Activated naive CD8-positive, alpha-beta T cell treated with anti-CD3 and anti-CD28 coated beads for 36 hours (primary cell): Measurements from ENCODE around the gene ETV6. TPM values are rescaled to one million over a fixed set of nuclear protein-coding genes. Genes with fewer than 3 reads are reported as not detected.
"Not testable (repeated sequence)": the region's sequence is repeated elsewhere in the genome, so short reads cannot be mapped to it uniquely, and the experiment has no call there.

Source experiments
- DNase-seq: peaks from one replicate; pipeline ENCODE4 v3.0.0; 2021
- H3K27ac Mint-ChIP-seq: one replicate; pipeline ENCODE4 v1.8.0; 2022; ENCODE audit warnings: mild to moderate bottlenecking, moderate library complexity, mixed read lengths
- H3K27me3 Mint-ChIP-seq: one replicate; pipeline ENCODE4 v1.8.0; 2022; ENCODE audit warnings: mild to moderate bottlenecking, mixed read lengths
- H3K36me3 Mint-ChIP-seq: one replicate; pipeline ENCODE4 v1.8.0; 2021; ENCODE audit warnings: mild to moderate bottlenecking, mixed read lengths
- H3K4me1 Mint-ChIP-seq: one replicate; pipeline ENCODE4 v1.8.0; 2021; ENCODE audit warnings: mixed read lengths
- H3K4me3 Mint-ChIP-seq: one replicate; pipeline ENCODE4 v1.8.0; 2022; ENCODE audit warnings: mild to moderate bottlenecking, moderate library complexity, mixed read lengths
- H3K9me3 Mint-ChIP-seq: one replicate; pipeline ENCODE4 v1.8.0; 2022; ENCODE audit warnings: mixed read lengths
- total RNA-seq, 2 experiments: library from RNA; stranded (reverse); gene quantifications; one replicate each; pipeline ENCODE4 v1.2.3, GENCODE V29; 2021

The ETV6 gene
- total RNA-seq, 2 experiments from 2014 or later: 21.6 to 23.7 TPM

- no peak overlapping the region for H3K4me3 Mint-ChIP-seq
- H3K27ac Mint-ChIP-seq: no peak overlapping the region
- H3K9me3 Mint-ChIP-seq: no peaks in the 10 kb centered on the region
- H3K4me1 Mint-ChIP-seq: peaks cover 32% of the 10 kb centered on the region
- no peak for DNase-seq
- H3K36me3 Mint-ChIP-seq: peaks cover 2% of the 10 kb centered on the region
- no peaks in the 10 kb centered on the region for H3K27me3 Mint-ChIP-seq
These were observed 23.1 kb downstream of the ETV6 start for GRCh38 chr12:11672256-11673191.

GRCh38 chr12:11673666-11674461 is 24.4 kb downstream of the ETV6 start:
- no peak overlapping the region for H3K4me3 Mint-ChIP-seq
- peaks cover 6% of the 10 kb centered on the region for H3K36me3 Mint-ChIP-seq
- no peak overlapping the region for H3K27ac Mint-ChIP-seq
- H3K9me3 Mint-ChIP-seq: no peaks in the 10 kb centered on the region
- no peak for DNase-seq
- no peaks in the 10 kb centered on the region for H3K27me3 Mint-ChIP-seq
- H3K4me1 Mint-ChIP-seq: peaks cover 24% of the 10 kb centered on the region

GRCh38 chr12:11674894-11675390 is 25.5 kb downstream of the ETV6 start:
- peaks cover 4% of the 10 kb centered on the region for H3K36me3 Mint-ChIP-seq
- no peaks in the 10 kb centered on the region for H3K27me3 Mint-ChIP-seq
- DNase-seq: no peak
- H3K9me3 Mint-ChIP-seq: no peaks in the 10 kb centered on the region
- peaks cover 21% of the 10 kb centered on the region for H3K4me1 Mint-ChIP-seq
- no peak overlapping the region for H3K4me3 Mint-ChIP-seq
- no peak overlapping the region for H3K27ac Mint-ChIP-seq

- peaks cover 4% of the 10 kb centered on the region for H3K36me3 Mint-ChIP-seq
- no peaks in the 10 kb centered on the region for H3K27me3 Mint-ChIP-seq
- no peak overlapping the region for H3K4me3 Mint-ChIP-seq
- H3K9me3 Mint-ChIP-seq: no peaks in the 10 kb centered on the region
- H3K4me1 Mint-ChIP-seq: peaks cover 20% of the 10 kb centered on the region
- DNase-seq: no peak
- H3K27ac Mint-ChIP-seq: no peak overlapping the region
These were observed 26.6 kb downstream of the ETV6 start for GRCh38 chr12:11676052-11676451.

GRCh38 chr12:11677093-11677492 is 27.6 kb downstream of the ETV6 start:
- H3K36me3 Mint-ChIP-seq: peaks cover 10% of the 10 kb centered on the region
- peaks cover 17% of the 10 kb centered on the region for H3K4me1 Mint-ChIP-seq
- no peak overlapping the region for H3K4me3 Mint-ChIP-seq
- no peak overlapping the region for H3K27ac Mint-ChIP-seq
- DNase-seq: no peak
- H3K27me3 Mint-ChIP-seq: no peaks in the 10 kb centered on the region
- H3K9me3 Mint-ChIP-seq: peaks cover 3% of the 10 kb centered on the region

- no peak overlapping the region for H3K27ac Mint-ChIP-seq
- peaks cover 3% of the 10 kb centered on the region for H3K9me3 Mint-ChIP-seq
- H3K4me3 Mint-ChIP-seq: no peak overlapping the region
- no peaks in the 10 kb centered on the region for H3K27me3 Mint-ChIP-seq
- H3K36me3 Mint-ChIP-seq: peaks cover 14% of the 10 kb centered on the region
- DNase-seq: no peak
- peaks cover 14% of the 10 kb centered on the region for H3K4me1 Mint-ChIP-seq
These were observed 28.3 kb downstream of the ETV6 start for GRCh38 chr12:11677752-11678151.

GRCh38 chr12:11678781-11679180 is 29.3 kb downstream of the ETV6 start:
- Mint-ChIP-seq H3K9me3 (peaks cover 3% of the 10 kb centered on the region), H3K4me3 (no peak overlapping the region), H3K4me1 (peaks cover 14% of the 10 kb centered on the region), H3K27ac (no peak overlapping the region), H3K36me3 (peaks cover 14% of the 10 kb centered on the region), H3K27me3 (no peaks in the 10 kb centered on the region)
- no peak for DNase-seq

GRCh38 chr12:11681207-11681606 is 31.7 kb downstream of the ETV6 start:
- H3K9me3 Mint-ChIP-seq: peaks cover 3% of the 10 kb centered on the region
- H3K27me3 Mint-ChIP-seq: no peaks in the 10 kb centered on the region
- peaks cover 14% of the 10 kb centered on the region for H3K36me3 Mint-ChIP-seq
- H3K4me3 Mint-ChIP-seq: no peak overlapping the region
- no peak for DNase-seq
- H3K27ac Mint-ChIP-seq: no peak overlapping the region
- peaks cover 9% of the 10 kb centered on the region for H3K4me1 Mint-ChIP-seq

GRCh38 chr12:11681695-11682094 is 32.2 kb downstream of the ETV6 start:
- H3K4me1 Mint-ChIP-seq, H3K9me3 Mint-ChIP-seq, H3K4me3 Mint-ChIP-seq, DNase-seq, H3K27me3 Mint-ChIP-seq, H3K27ac Mint-ChIP-seq: not testable (repeated sequence)
- H3K36me3 Mint-ChIP-seq: peaks cover 14% of the 10 kb centered on the region

- H3K27me3 Mint-ChIP-seq: no peaks in the 10 kb centered on the region
- H3K36me3 Mint-ChIP-seq: peaks cover 11% of the 10 kb centered on the region
- H3K4me1 Mint-ChIP-seq: peaks cover 11% of the 10 kb centered on the region
- peaks cover 3% of the 10 kb centered on the region for H3K9me3 Mint-ChIP-seq
- no peak overlapping the region for H3K27ac Mint-ChIP-seq
- H3K4me3 Mint-ChIP-seq: no peak overlapping the region
- no peak for DNase-seq
These were observed 34.9 kb downstream of the ETV6 start for GRCh38 chr12:11684393-11684792.

- no peaks in the 10 kb centered on the region for H3K27me3 Mint-ChIP-seq
- no peak for DNase-seq
- no peak overlapping the region for H3K27ac Mint-ChIP-seq
- H3K4me3 Mint-ChIP-seq: no peak overlapping the region
- peaks cover 11% of the 10 kb centered on the region for H3K4me1 Mint-ChIP-seq
- H3K36me3 Mint-ChIP-seq: peaks cover 11% of the 10 kb centered on the region
- peaks cover 3% of the 10 kb centered on the region for H3K9me3 Mint-ChIP-seq
These were observed 35.3 kb downstream of the ETV6 start for GRCh38 chr12:11684811-11685210.

- Mint-ChIP-seq H3K27me3 (no peaks in the 10 kb centered on the region), H3K36me3 (peaks cover 14% of the 10 kb centered on the region), H3K9me3 (peaks cover 3% of the 10 kb centered on the region), H3K4me1 (peaks cover 15% of the 10 kb centered on the region), H3K27ac (no peak overlapping the region), H3K4me3 (no peak overlapping the region)
- DNase-seq: no peak
These were observed 35.8 kb downstream of the ETV6 start for GRCh38 chr12:11685316-11685715.

- no peak for DNase-seq
- peaks cover 15% of the 10 kb centered on the region for H3K36me3 Mint-ChIP-seq
- H3K9me3 Mint-ChIP-seq: peaks cover 3% of the 10 kb centered on the region
- no peak overlapping the region for H3K4me3 Mint-ChIP-seq
- H3K4me1 Mint-ChIP-seq: peaks cover 16% of the 10 kb centered on the region
- no peaks in the 10 kb centered on the region for H3K27me3 Mint-ChIP-seq
- H3K27ac Mint-ChIP-seq: no peak overlapping the region
These were observed 36.2 kb downstream of the ETV6 start for GRCh38 chr12:11685716-11686115.

- peaks cover 3% of the 10 kb centered on the region for H3K9me3 Mint-ChIP-seq
- peaks cover 16% of the 10 kb centered on the region for H3K4me1 Mint-ChIP-seq
- no peak for DNase-seq
- H3K27ac Mint-ChIP-seq: no peak overlapping the region
- no peak overlapping the region for H3K4me3 Mint-ChIP-seq
- no peaks in the 10 kb centered on the region for H3K27me3 Mint-ChIP-seq
- peaks cover 18% of the 10 kb centered on the region for H3K36me3 Mint-ChIP-seq
These were observed 36.6 kb downstream of the ETV6 start for GRCh38 chr12:11686120-11686519.

GRCh38 chr12:11687528-11687927 is 38.1 kb downstream of the ETV6 start:
- H3K27ac Mint-ChIP-seq: no peak overlapping the region
- H3K4me1 Mint-ChIP-seq: peaks cover 16% of the 10 kb centered on the region
- H3K9me3 Mint-ChIP-seq: no peaks in the 10 kb centered on the region

More at GRCh38 chr12:11687528-11687927, 38.1 kb downstream of the ETV6 start:
- DNase-seq: no peak
- no peaks in the 10 kb centered on the region for H3K27me3 Mint-ChIP-seq
- H3K36me3 Mint-ChIP-seq: peaks cover 11% of the 10 kb centered on the region
- H3K4me3 Mint-ChIP-seq: no peak overlapping the region
